HG03342 (cell line): ENCODE data around the gene MAML1.

Source experiments
- ATAC-seq: cut with Tn5 transposase; IDR thresholded peaks from one replicate; pipeline ENCODE4 v1.9.1; 2021; ENCODE audit warnings: mild to moderate bottlenecking, moderate library complexity; ENCODE audit not compliant: unreplicated experiment

MAML1 gene

DNA sequence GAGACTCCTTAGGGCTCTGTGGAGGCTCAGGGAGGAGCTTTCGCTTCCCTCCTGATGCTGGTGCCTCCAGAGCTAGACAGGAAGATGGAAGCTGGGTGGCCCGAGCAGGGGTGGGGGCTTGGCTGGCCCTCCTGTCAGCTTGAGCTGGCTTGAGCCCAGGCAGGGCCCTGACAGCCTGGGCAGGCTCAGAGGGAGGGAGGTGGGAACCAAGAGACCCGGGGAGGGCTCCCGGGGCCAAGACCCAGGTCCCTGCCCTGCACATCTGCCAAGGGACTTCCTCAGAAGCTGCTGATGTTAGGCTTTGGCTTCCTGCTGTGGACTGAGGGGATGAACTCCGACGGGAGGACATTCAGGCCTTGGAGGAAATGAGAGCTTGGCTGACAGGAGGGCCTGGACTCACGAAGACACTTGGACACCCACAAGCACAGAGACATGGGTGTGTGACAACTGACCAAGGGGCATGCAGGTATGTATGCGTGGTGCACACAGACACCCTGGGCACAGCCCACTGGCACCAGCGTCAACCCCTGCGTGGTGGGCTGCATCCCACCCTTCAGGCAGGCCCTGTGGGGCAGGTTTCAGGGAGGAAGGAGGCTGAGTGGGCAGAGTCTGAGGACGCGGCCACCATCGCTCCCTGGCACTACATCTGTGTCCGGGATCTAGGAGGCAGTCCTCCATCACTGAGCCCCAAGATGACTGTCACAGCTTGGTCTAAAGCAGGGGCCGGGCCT lies 59.4 kb downstream of the MAML1 start:
- ATAC-seq: no peak

DNA sequence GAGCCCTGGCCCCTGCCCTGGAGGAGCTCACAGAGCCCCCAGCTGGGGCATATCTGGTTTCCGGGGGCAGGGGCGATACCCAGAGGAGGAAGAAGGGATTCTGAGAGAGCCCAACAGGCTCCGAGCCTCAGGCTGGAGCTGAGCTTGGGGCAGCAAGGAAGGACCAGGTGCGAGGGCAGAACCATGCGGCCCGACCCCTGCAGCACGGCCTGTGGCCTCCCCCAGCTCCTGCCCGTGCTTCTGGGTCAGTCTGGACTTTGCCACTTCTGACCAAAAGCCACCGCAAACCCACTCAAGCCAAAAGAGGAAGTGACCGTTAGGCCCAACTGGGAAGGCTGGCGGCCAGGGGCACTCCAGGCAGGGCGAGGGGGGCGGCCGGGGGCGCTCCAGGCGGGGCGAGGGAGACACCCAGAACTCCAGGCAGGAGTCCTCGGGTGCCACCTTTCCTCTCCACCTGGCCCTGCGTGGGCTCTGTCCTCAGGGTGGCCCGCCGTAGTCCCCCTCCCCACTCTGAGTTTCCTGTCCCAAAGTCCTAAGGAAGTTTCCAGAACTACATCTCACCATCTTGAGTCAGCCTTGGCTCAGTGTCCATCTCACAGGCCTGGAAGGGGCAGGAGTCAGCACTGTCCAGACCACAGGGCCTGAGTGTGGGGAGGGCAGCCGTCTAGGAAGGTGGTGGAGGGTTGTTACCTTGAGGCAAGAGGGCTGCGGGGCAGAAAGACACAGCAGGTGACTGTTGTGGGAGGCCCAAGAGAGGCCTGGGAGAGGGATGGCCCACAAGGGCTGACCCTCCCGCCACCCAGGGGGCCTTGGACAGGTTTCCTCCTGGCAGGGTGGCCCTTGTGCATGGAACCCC lies 60.2 kb downstream of the MAML1 start:
- no peak for ATAC-seq

DNA sequence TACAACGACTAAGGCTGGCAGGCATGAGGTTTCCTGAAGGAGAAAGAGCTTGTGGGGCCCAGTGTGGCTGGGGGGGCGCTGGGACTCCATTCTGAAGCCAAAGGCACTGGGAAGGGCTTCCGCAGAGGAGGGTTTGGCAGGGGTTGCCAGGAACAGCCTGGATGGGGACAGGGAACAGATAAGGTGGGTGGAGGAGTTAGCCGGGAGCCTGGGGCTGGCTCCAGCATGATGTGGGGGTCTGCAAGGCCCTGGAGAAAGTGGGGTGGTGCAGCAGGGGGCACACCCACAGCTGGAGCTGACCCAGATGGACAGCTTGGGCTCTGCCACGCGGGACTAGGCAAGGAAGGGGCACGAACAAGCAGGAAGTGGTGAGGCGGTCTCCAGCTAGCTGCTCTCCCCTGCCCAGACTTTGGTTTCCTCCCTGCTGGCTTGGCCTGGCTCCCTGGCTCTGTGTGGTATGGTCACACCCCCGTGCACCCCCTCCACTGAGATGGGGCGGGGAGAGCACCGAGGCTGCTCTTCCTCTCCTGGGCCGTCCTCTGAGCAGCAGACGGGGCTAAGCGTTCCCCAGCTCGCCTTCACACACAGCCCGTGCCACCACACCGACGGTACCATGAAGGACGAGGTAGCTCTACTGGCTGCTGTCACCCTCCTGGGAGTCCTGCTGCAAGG lies 61.0 kb downstream of the MAML1 start, which contains the start of gene LTC4S:
Gene LTC4S, plus strand, starts transcription at position 519 of the 672 bp plus-strand sequence. Its CDS starts 95 bp downstream, at position 614.
- ATAC-seq: no peak

DNA sequence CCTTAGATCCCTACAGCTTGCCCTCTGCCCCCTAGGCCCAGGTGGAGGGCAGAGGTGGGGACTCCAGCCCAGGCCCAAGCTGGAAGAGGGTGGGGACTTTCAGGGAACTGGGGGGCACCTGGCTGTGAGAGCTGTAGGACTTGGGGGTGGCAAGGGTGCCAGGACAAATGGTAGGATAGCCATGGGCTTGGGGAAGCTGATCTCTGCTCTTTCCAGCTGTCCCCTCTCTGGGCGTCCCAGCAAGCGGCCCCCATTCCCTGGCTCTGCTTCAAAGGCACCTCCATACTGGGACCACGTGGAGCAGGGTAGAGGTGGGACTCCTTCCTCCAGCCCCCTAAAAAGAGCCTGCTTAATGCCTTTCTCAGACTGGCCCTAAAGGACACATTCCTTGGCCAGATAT lies 61.5 kb downstream of the MAML1 start:
- no peak for ATAC-seq

DNA sequence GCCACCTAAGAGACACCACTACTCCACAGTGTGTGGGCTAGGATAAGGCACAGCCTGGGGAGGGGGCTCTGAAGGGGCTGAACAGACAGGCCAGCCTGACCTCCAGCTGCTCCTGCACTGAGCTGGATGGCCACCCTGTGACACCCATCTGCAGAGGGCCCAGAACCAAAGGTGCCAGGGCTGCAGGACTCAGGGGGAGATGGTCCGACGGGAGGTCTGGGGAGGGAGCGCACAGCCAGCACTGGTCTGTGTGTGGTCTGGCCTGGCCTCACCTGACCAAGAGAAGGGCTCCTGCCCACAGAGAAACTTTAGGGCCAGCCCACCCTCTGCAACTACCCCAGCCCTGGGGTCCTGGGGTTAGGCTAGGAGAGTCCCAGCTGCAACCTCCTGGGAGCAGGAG lies 62.0 kb downstream of the MAML1 start:
- ATAC-seq: no peak

DNA sequence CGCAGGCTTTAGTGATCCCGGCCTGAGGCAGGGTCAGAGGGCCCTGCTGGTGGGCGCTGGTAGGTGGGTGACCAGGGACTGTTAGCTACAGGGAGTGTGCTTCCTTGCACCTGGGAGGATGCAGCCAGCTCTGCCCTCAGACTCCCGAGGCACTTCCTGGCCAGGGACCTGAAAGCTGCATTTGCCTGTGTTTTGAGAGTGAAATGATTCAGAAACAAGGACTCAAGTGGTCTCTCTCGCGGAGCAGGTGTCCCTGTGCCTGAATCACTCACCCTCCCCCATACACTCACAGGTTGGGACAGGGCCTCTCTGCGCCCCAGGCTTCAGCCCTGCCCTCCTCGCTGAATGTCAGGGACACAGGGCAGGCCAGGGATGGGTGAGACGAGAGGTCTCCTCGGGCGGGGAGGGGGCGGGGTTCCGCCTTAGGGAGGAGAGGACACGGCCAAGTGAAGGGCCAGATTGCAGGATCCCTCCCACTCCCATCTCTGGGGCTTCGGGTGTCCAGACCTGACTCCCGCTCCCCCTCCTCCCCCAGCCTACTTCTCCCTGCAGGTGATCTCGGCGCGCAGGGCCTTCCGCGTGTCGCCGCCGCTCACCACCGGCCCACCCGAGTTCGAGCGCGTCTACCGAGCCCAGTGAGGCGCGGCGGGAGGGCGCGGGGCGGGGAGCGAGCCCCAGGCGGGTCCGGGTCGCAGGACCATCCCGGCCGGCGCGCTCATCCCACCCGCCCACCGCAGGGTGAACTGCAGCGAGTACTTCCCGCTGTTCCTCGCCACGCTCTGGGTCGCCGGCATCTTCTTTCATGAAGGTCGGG lies 62.6 kb downstream of the MAML1 start:
- ATAC-seq: peak; percentile 1

DNA sequence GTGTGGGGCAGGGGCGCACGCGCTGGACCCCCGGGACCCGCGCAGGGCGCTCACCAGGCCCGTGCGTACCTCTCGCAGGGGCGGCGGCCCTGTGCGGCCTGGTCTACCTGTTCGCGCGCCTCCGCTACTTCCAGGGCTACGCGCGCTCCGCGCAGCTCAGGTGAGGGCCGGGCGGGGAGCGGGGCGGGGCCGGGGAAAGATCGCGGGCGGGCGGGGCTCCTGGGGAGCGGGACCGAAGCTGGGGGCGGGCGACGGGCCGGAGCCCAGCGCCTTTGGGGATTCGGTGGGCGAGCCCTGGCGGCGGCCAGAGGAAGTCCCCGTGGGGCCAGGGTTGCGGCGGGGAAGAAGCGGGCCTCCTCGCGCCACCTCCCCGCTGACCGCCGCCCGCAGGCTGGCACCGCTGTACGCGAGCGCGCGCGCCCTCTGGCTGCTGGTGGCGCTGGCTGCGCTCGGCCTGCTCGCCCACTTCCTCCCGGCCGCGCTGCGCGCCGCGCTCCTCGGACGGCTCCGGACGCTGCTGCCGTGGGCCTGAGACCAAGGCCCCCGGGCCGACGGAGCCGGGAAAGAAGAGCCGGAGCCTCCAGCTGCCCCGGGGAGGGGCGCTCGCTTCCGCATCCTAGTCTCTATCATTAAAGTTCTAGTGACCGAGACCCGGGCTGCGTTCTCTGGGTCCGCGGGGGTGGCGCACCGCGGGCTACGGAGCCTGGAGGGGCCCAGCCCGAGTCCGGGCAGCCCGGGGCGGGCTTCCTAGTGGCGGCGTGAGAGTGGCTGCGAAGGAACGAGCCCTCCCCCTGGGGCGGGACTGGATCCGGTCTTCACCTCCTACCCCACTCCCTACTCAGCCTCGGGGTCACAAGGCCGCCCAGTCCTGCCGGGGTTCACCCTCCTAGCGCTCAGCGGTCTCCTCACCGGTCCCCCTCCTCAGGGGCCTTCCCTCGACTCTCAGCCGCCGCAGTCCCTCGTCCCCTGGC lies 63.5 kb downstream of the MAML1 start:
- ATAC-seq: peak; percentile 66

DNA sequence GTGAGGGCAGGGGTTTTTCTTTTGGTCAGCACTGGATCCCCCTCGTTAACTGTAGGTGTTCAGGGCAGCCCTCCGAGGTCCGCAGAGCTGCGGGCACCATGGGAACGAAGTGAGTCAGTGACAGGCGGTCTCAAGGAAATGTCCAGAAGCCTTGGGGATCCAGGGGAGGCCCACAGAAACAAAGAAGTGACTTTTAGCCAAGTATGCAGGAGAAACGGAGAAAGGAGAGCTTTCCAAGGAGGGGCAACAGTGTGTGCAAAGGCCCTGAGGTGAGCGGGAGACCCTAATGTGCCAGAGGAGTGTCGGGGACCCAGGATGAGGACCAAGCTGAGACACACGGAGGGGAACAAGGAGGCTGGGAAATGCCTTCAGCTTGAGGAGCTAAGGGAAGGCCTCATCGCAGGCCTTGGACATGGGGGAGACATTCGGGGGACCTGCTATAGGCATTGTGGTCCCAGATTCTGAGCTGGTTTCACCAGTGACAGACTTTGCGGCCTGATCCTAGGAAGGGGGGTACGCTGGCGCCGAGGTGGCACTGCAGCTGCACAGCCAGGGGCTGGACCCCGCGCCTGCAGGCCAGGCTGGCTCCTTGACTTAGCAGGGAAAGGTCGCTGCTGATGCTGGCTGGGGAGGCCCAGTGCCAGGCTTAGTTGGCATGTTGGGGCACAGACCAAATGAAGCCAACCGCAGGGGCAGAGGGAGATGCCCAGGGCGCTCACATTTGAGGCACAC lies 64.4 kb downstream of the MAML1 start:
- no peak for ATAC-seq

DNA sequence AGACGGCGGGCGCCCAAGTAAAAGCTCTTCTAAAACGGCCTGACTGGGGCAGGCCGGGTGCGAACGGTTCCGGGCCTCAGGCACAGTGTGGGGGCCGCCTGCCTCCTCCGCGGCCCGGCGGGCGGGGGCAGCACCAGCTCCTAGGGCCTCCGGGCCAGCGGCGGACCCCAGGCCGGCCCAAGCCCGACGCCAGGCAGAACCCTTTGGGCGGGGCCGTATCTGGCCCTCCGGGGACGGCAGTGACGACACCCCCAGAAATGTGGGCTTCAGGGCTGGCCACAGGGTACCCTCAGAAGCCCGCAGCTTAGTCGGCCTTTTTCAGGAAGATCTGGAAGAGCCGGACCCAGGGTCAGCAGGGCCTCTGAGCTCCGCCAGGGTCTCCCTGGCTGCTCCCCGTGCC lies 65.1 kb downstream of the MAML1 start:
- no peak for ATAC-seq

DNA sequence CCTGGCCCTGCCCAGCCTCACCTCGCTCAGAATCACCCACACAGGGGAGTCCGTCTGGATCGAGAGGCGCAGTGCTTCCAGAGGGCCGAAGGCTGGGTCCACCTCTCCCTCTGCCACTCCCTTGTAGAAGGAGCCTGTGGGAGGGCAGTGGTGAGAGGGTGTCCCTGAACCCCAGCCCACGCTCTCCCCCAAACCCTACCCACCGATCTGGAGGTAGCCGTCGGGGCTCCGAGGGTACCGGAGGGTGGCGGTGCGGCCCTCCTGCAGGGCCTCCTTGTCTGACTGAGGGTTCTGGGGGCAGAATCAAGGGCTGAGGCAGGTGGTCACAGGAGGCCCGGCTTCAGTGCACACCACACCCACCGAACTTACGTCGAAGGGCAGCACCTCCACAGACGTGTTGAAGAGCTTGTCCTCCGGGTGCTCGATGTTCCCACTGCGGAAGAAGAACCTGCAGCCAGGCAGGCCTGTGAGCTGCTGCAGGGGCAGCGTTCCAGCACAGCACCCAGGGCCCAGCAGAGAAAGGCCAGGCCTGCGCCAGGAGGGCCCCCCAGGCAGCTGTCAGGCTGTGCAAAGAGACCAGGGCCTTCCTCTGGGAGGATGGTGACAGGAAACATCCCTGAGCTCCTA lies 65.6 kb downstream of the MAML1 start:
- no peak for ATAC-seq

DNA sequence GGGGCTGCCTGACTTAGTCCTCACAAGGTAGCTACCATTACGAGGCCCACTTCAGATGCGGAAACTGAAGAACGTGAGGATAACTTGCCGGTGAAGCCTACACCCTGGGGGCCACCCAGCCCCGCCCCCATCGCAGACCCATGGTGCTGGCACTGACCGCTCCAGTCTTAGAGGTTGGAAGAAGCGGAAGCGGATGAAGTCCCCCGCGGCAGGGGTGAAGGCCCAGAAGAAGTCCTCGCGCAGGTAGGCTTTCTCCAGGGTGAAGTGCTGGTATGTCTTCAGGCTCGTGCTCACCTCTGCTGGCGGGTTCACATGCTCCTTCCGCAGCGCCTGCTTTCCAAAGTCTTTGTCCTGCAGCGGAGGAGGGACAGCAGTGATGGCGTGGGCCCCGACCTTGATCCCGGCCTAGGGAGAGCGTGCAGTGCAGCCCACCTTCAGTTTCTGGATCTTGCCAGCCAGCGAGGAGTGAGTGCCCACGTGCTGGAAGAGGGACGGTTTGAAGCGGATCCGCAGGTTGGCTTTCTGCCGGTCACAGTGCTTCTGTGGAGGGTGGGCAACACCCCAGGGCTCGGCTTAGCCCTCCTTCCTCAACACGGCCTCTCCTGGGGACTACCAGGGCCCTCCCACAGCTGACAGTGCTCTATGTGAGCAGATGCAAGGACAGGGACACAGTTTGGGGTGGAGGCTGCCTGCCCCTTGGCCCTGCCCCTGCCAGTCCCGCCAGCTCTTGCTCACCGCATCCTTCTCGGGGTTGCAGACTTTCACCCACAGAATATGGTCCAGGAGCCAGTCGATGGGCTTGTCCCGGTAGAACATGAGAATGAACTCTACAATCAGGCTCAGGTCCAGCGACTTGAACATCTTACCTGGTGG lies 66.4 kb downstream of the MAML1 start:
- no peak for ATAC-seq

DNA sequence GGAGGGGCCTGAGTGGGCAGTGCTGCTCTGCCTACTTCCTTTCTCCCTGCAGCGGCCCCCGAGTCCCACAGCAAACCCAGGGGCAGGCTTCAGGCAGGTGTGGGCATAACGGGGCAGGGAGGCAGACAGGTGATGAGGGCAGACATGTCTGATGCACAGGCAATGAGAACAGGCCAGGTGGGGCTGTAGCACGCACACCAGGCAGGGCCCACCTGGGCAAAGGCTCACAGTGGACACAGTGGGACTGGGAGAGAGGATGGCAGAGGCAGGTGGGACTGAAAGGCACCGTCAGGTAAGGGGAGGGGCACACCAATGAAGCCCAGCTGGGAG lies 67.0 kb downstream of the MAML1 start:
- ATAC-seq: no peak

DNA sequence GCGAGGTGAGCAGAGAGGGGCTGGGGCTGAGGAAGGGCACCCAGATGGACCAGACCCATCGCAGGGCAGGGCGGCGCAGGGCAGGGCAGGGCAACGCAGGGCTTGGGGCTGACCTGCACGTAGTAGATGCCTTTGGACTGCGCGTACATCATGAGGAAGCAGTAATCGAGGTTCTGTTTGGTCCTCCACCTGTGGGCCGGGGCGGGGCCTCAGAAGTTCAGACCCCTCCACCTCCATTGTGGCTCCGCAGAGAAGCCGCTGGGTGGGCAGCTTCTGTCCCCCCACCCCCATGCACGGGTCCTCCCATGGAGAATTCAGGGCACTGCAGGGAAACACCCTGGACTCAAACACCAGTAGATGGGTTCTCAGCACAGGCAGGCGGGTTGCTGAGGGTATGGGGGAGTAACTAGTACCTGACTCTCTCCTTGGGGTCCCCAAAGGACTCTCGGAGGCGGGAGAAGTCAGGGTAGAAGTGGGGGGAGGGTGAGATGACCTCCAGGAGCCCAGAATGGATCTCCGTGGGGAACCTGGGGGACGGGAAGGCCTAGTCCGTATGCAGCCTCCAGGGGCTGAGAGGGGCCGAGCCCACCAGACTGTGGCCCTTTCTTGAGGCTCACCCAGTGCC lies 67.6 kb downstream of the MAML1 start:
- no peak for ATAC-seq

DNA sequence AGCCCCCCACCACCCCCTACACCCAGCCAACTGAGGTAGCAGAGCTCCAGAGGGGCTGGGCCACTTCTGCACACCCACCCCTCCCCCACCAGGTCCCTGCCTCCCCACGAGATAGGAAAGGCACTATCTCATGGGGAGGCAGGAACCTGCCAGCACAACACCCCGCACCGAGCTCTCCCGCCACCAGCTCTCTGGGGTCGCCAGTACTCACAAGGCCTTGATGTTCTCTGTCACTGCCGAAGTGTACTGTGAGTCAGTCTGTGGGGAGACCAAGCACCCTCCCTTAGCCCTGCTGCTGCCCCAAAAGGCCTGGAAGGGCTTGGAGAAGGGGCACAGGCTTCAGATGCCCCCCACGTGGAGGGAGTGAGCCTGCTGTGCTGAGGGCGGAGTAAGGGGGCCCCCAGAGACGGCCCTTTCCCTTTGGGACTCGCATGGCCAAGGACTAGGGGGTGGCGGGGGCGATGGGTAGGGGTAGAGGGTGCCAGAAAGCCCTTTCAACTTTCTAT lies 68.1 kb downstream of the MAML1 start:
- no peak for ATAC-seq

DNA sequence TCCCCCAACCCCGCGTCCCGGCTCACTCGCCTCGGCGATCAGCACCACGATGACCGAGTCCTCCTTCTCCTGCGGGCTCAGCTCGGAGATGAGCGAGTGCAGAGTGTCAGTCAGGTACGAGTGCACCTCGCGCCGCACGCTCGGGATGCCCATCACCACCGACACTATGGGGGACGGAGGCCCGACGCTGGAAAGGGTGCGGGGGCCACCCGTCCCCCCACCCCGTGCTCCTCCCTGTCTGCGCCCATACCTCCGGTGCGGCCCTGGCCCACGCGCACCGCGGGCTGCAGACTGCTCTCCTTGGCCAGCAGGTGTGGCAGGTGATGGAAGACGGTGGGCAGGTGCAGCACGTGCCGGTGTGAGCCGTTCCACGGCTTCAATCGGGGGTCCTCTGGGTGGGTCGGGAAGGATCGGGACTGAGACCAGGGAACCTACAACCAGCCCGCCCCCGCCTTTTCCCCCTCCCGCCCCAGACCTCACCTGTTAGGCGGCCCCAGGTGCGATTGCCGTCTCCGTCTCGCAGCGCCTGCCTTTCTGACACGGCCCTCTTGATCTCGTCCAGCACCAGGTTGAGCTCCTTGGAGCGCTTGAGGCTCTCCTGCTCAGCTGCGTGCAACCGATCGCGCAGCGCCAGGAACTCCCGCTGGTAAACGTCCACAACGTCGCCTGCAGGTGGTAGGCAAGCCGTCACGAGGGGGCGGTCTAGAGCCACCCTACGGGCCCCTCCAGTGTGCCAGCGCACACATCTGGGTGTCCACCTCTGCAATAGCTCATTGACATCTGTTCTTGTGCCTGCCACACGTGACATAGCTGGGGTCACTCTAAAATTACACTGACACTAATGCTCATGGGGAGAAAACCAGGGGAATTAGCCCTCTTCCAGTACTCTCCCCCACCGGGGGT lies 68.9 kb downstream of the MAML1 start:
- ATAC-seq: peak; percentile 39
